PFSK-1 (cell line): ENCODE results near the gene DDX47.

Experiments used
- POLR2AphosphoS5 ChIP-seq: IDR thresholded peaks from 2 replicates; pipeline ENCODE4 v1.6.1; 2012; ENCODE audit warnings: low read depth, mild to moderate bottlenecking, control low read depth, low read length, moderate library complexity
- SIN3A ChIP-seq: IDR thresholded peaks from 2 replicates; pipeline ENCODE4 v1.6.1; 2012; ENCODE audit warnings: mild to moderate bottlenecking, low read length, moderate library complexity, borderline replicate concordance; ENCODE audit not compliant: insufficient read depth
- TAF1 ChIP-seq: IDR thresholded peaks from 2 replicates; pipeline ENCODE4 v1.6.1; 2012; ENCODE audit warnings: low read length, control low read depth, borderline replicate concordance; ENCODE audit not compliant: insufficient read depth
- TF ChIP-seq, protein P1 (sequence below), 2 experiments: IDR thresholded peaks; 2 replicates each; pipeline versions ENCODE4 v1.6.1 to v1.8.0; 2011 to 2012; ENCODE audit warnings: low read depth in 2 of 2, low read length in 2 of 2, control low read depth in 1 of 2, inconsistent platforms in 1 of 2, mild to moderate bottlenecking in 1 of 2, moderate library complexity in 1 of 2; ENCODE audit not compliant: insufficient read depth in 1 of 2

DNA sequence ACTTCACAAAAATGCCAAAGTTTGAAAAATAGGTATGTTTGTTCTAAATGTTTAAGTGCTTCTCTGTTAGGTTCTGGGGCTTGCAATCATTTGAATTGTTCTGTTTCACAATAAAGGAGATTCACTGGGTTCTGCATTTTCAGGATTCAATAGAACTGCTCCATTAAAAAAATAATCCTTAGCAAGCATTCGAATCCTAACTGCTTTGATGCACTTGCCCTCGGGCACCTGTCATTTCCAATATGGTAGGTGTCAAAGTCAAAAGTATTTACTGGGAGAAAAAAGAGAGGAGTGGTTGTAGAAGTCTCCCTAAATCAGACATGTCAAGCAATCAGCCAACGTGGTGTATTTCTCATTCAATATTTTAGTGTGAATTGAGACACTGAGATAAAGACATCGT lies 22.2 kb upstream of the DDX47 start:
- TF ChIP-seq POLR2AphosphoS5 (no peak), TAF1 (no peak), SIN3A (no peak)
- TF ChIP-seq, protein P1, sequence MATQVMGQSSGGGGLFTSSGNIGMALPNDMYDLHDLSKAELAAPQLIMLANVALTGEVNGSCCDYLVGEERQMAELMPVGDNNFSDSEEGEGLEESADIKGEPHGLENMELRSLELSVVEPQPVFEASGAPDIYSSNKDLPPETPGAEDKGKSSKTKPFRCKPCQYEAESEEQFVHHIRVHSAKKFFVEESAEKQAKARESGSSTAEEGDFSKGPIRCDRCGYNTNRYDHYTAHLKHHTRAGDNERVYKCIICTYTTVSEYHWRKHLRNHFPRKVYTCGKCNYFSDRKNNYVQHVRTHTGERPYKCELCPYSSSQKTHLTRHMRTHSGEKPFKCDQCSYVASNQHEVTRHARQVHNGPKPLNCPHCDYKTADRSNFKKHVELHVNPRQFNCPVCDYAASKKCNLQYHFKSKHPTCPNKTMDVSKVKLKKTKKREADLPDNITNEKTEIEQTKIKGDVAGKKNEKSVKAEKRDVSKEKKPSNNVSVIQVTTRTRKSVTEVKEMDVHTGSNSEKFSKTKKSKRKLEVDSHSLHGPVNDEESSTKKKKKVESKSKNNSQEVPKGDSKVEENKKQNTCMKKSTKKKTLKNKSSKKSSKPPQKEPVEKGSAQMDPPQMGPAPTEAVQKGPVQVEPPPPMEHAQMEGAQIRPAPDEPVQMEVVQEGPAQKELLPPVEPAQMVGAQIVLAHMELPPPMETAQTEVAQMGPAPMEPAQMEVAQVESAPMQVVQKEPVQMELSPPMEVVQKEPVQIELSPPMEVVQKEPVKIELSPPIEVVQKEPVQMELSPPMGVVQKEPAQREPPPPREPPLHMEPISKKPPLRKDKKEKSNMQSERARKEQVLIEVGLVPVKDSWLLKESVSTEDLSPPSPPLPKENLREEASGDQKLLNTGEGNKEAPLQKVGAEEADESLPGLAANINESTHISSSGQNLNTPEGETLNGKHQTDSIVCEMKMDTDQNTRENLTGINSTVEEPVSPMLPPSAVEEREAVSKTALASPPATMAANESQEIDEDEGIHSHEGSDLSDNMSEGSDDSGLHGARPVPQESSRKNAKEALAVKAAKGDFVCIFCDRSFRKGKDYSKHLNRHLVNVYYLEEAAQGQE (IDR thresholded peaks at IDR 0.05; ENCODE audit: insufficient read depth in 1 of 2, low read depth in 2 of 2, low read length in 2 of 2), result no peak
